ENCODE results near the gene PROCA1. TPM values are rescaled to one million over a fixed set of nuclear protein-coding genes. Genes with fewer than 3 reads are reported as not detected.

The PROCA1 gene
- total and polyA plus RNA-seq, 8 donors, result 0.14 to 5.8 (median 2.5) TPM; not detected in 2

DNA sequence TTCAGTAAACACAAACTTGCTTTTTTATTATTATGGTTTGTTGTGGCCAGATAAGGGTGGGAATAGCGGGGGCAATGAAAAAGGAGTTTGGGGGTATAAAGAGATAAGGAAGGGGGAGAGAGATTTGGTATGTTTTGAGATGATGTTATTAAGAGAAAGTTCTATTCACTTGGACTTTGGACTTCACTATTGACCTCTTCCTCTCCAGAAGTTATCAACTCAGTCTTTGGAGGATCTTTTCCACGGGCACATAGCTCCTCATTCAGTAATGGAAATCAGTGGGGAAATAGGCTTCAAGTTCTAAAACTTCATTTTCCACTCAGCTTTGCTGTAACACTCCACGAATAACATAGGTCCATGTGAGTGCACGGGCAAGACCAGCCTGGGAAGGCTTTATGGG, 23.2 kb downstream of the PROCA1 start:
- H3K4me1 ChIP-seq, result no peaks in the 10 kb centered on the region
- H3K36me3 ChIP-seq, result peaks cover 95 to 100% (median 100%) of the 10 kb centered on the region in 4 donors
- 84 to 89% (median 87%) methylated on average over 4 of the region's 4 CpGs for WGBS, 5 donors
- H3K27me3 ChIP-seq, result no peaks in the 10 kb centered on the region
- H3K4me3 ChIP-seq, result no peak overlapping the region
- no peak overlapping the region for H3K27ac ChIP-seq
- no peak for DNase-seq
- H3K9me3 ChIP-seq, result no peaks in the 10 kb centered on the region
- TF ChIP-seq EP300 (IDR thresholded peaks at IDR 0.05), result no peak
- TF ChIP-seq POLR2A (IDR thresholded peaks at IDR 0.05), result no peak
- intact Hi-C loops (cut with DNase I; ENCODE audit: low total_unique reads), result no loop called here

DNA sequence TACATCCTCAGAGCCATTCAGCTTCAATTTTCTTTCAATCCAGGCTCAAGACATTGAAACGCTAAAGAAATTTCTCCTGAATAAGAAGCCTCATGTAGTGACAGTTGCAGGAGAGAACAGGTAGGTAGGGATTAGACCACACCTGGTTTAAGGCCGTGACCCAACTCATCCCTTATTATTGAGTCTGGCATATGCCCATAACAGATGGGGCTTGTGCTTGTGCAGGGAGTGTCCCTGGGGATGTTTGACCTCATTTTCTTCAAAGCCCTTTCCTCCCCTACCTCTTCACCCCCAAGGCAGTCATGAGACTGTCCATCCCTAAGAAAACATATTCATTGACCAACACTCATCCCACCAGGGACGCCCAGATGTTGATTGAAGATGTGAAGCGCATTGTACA, 25.4 kb downstream of the PROCA1 start:
- Histone ChIP-seq H3K4me3 (no peak overlapping the region), H3K27ac (no peak overlapping the region), H3K27me3 (no peaks in the 10 kb centered on the region), H3K4me1 (no peaks in the 10 kb centered on the region), H3K36me3 (peaks cover 98 to 100% (median 100%) of the 10 kb centered on the region in 4 donors), H3K9me3 (no peaks in the 10 kb centered on the region)
- no peak for TF ChIP-seq EP300 (IDR thresholded peaks at IDR 0.05)
- no peak for TF ChIP-seq CTCF (IDR thresholded peaks at IDR 0.05)
- TF ChIP-seq POLR2AphosphoS5 (IDR thresholded peaks at IDR 0.05), result no peak
- no peak for TF ChIP-seq POLR2A (IDR thresholded peaks at IDR 0.05)
- no peak for DNase-seq
- intact Hi-C loops (cut with DNase I; ENCODE audit: low total_unique reads), result no loop called here
- 75 to 93% (median 88%) methylated on average over 4 of the region's 4 CpGs for WGBS, 5 donors

DNA sequence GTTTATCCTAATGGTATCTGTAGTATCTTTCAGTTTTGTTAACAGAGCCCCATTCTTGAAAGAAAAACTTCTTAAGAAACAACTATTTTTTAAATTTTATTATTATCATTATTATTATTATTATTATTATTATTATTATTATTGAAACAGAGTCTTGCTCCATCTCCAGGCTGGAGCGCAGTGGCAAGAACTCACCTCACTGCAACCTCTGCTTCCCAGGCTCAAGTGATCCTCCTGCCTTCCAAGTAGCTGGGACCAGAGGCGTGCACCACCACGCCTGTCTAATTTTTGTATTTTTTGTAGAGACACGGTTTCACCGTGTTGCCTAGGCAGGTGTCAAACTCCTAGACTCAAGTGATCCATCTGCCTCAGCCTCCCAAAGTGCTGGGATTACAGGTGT, 26.3 kb downstream of the PROCA1 start:
- TF ChIP-seq EP300 (IDR thresholded peaks at IDR 0.05) (no peak), POLR2A (IDR thresholded peaks at IDR 0.05) (no peak), POLR2AphosphoS5 (IDR thresholded peaks at IDR 0.05) (no peak), CTCF (IDR thresholded peaks at IDR 0.05) (no peak)
- intact Hi-C loops (cut with DNase I; ENCODE audit: low total_unique reads), result no loop called here
- no peaks in the 10 kb centered on the region for H3K9me3 ChIP-seq
- no peak for DNase-seq
- H3K36me3 ChIP-seq, result peaks cover 96 to 100% (median 100%) of the 10 kb centered on the region in 4 donors
- H3K4me3 ChIP-seq, result no peak overlapping the region
- no peak overlapping the region for H3K27ac ChIP-seq
- H3K27me3 ChIP-seq, result no peaks in the 10 kb centered on the region
- 88 to 94% (median 93%) methylated on average over 5 of the region's 5 CpGs for WGBS, 5 donors
- no peaks in the 10 kb centered on the region for H3K4me1 ChIP-seq

- no peak overlapping the region for H3K27ac ChIP-seq
- peaks cover 93 to 100% (median 100%) of the 10 kb centered on the region in 4 donors for H3K36me3 ChIP-seq
- intact Hi-C loops (cut with DNase I; ENCODE audit: low total_unique reads), result no loop called here
- peak in 1 of 2 donors; percentile 73 for DNase-seq
- TF ChIP-seq POLR2A (IDR thresholded peaks at IDR 0.05) (no peak), POLR2AphosphoS5 (IDR thresholded peaks at IDR 0.05) (peak in 1 of 3 donors; percentile 39)
- no peaks in the 10 kb centered on the region for H3K4me1 ChIP-seq
- no peaks in the 10 kb centered on the region for H3K27me3 ChIP-seq
- H3K9me3 ChIP-seq, result no peaks in the 10 kb centered on the region
- no peak overlapping the region for H3K4me3 ChIP-seq
- 43 to 57% (median 54%) methylated on average over 3 of the region's 3 CpGs for WGBS, 5 donors
These were observed 26.7 kb downstream of the PROCA1 start for GRCh38 chr17:28684963-28685362.

DNA sequence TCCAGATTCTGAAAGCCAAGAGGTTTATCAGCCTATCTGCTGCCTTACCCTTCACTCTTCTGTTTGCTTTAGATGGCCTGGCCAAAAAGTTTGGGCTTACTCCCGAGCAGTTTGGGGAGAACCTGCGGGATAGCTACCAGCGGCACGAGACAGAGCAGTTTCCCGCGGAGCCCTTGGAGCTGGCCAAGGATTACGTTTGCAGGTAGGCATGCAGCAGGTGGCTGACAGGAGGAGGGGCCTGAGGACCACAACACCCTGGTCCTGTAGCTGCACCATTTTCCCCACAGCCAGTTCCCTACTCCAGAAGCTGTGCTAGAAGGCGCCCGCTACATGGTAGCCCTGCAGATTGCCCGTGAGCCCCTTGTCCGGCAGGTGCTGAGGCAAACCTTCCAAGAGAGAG, 29.0 kb downstream of the PROCA1 start:
- 73 to 91% (median 77%) methylated on average over 11 of the region's 11 CpGs for WGBS, 5 donors
- Histone ChIP-seq H3K9me3 (no peaks in the 10 kb centered on the region), H3K4me3 (no peak overlapping the region), H3K4me1 (no peaks in the 10 kb centered on the region), H3K27me3 (no peaks in the 10 kb centered on the region), H3K36me3 (peaks cover 93 to 100% (median 100%) of the 10 kb centered on the region in 4 donors), H3K27ac (no peak overlapping the region)
- DNase-seq, result no peak
- TF ChIP-seq POLR2A (IDR thresholded peaks at IDR 0.05) (no peak), CTCF (IDR thresholded peaks at IDR 0.05) (no peak), EP300 (IDR thresholded peaks at IDR 0.05) (no peak), POLR2AphosphoS5 (IDR thresholded peaks at IDR 0.05) (no peak)
- intact Hi-C loops (cut with DNase I; ENCODE audit: low total_unique reads), result no loop called here
